Liver (tissue), 3 donors: ENCODE data around the gene PUS1.

ENCODE experiments used
- EGR1 ChIP-seq, 2 donors: IDR thresholded peaks; 2 replicates each; pipeline ENCODE4 v1.6.1; 2016 to 2018; ENCODE audit warnings: antibody characterized with exemption in 2 of 2, low read depth in 2 of 2
- JUND ChIP-seq, 2 donors: IDR thresholded peaks; 2 replicates each; pipeline ENCODE4 v1.6.1; 2016; ENCODE audit warnings: antibody characterized with exemption in 2 of 2
- SP1 ChIP-seq: IDR thresholded peaks from 2 replicates; pipeline ENCODE4 v1.6.1; 2018; ENCODE audit warnings: antibody characterized with exemption, mild to moderate bottlenecking
- TF ChIP-seq, protein P1 (sequence below): fragments of 150-350 bp; IDR thresholded peaks from 2 replicates; pipeline ENCODE4 v1.5.1; 2017; ENCODE audit warnings: improper control_type of control experiment, low read depth, low read length; ENCODE audit not compliant: missing input control
- donor health status: healthy.
- donor health status: healthy.

DNA sequence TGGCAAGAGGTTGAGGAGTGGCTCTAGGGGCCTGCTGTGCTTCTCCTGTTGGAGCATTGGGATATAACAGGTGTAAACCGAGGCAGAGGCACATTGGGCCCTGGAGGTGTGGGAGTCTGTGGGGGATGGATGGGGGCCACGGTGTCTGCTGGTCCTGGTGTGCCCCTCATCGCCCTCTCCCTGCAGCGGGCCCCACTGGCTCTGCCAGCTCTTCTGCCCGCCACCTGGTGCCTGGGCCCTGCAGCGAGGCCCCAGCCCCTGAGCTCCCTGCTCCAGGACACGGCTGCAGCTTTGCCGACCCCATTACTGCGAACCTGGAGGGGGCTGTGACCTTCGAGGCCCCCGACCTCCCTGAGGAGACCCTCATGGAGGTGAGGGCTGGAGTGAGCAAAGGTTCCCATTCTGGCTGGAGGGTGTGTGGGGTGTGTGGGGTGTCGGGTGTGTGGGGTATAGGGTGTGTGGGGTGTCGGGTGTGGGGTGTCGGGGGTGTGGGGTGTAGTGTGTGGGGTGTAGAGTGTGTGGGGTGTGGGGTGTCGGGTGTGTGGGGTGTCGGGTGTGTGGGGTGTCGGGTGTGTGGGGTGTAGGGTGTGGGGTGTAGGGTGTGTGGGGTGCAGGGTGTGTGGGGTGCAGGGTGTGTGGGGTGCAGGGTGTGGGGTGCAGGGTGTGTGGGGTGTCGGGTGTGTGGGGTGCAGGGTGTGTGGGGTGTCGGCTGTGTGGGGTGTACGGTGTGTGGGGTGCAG is 10.6 kb upstream of the PUS1 start:
- TF ChIP-seq, protein P1, sequence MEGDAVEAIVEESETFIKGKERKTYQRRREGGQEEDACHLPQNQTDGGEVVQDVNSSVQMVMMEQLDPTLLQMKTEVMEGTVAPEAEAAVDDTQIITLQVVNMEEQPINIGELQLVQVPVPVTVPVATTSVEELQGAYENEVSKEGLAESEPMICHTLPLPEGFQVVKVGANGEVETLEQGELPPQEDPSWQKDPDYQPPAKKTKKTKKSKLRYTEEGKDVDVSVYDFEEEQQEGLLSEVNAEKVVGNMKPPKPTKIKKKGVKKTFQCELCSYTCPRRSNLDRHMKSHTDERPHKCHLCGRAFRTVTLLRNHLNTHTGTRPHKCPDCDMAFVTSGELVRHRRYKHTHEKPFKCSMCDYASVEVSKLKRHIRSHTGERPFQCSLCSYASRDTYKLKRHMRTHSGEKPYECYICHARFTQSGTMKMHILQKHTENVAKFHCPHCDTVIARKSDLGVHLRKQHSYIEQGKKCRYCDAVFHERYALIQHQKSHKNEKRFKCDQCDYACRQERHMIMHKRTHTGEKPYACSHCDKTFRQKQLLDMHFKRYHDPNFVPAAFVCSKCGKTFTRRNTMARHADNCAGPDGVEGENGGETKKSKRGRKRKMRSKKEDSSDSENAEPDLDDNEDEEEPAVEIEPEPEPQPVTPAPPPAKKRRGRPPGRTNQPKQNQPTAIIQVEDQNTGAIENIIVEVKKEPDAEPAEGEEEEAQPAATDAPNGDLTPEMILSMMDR = no peak
- TF ChIP-seq SP1 (no peak), EGR1 (IDR thresholded peaks at IDR 0.05; ENCODE audit: low read depth in 2 of 2) (no peak), JUND (IDR thresholded peaks at IDR 0.05) (no peak)
